Neural progenitor cell (in vitro differentiated cells): ENCODE measurements around the gene RYR3.

Source experiments
- EZH2 ChIP-seq: fragments of 200-600 bp; sonication (generic); IDR thresholded peaks from 2 replicates; pipeline ENCODE4 v1.6.1; 2017; ENCODE audit warnings: antibody characterized with exemption, mild to moderate bottlenecking, moderate library complexity
- TF ChIP-seq, protein P1 (sequence below): fragments of 200-600 bp; sonication (generic); IDR thresholded peaks from 2 replicates; pipeline ENCODE4 v1.5.1; 2017; ENCODE audit warnings: antibody characterized with exemption, mild to moderate bottlenecking

DNA sequence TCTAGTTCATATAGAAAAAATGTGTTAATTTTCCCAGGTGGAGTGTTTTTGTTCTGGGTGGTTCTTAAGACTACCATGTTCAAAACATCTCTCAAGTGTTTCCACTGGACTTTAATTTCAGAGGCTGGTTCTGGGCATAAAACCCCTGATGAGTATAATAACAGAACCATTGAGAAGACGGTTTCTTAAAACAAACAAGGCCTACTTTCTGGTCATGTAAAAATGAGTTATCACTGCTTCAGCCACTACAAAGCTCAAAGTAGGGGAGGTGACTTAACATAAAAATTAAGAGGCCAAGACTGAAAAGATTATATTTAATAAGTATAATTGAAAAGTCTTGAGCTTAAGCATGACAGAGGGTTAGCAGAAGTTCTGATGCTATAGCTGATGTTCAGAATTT, 33.8 kb downstream of the RYR3 start:
- TF ChIP-seq, protein P1, sequence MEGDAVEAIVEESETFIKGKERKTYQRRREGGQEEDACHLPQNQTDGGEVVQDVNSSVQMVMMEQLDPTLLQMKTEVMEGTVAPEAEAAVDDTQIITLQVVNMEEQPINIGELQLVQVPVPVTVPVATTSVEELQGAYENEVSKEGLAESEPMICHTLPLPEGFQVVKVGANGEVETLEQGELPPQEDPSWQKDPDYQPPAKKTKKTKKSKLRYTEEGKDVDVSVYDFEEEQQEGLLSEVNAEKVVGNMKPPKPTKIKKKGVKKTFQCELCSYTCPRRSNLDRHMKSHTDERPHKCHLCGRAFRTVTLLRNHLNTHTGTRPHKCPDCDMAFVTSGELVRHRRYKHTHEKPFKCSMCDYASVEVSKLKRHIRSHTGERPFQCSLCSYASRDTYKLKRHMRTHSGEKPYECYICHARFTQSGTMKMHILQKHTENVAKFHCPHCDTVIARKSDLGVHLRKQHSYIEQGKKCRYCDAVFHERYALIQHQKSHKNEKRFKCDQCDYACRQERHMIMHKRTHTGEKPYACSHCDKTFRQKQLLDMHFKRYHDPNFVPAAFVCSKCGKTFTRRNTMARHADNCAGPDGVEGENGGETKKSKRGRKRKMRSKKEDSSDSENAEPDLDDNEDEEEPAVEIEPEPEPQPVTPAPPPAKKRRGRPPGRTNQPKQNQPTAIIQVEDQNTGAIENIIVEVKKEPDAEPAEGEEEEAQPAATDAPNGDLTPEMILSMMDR, result no peak
- TF ChIP-seq EZH2, result no peak
